ENCODE measurements around the gene FOXC2.

- TF ChIP-seq CTCF (IDR thresholded peaks at IDR 0.05; ENCODE audit: low read depth, low read length), result no peak
- no peak for TF ChIP-seq EZH2phosphoT487 (IDR thresholded peaks at IDR 0.05; ENCODE audit: low read depth)
Measured at GRCh38 chr16:86559802-86560305, 6.8 kb upstream of the FOXC2 start.

Measured in OCI-LY3 (cell line).